ENCODE results near the gene TGIF1.

Gene TGIF1

GRCh38 chr18:3420919-3421279 is 29.1 kb upstream of the TGIF1 start:
- Mint-ChIP-seq H3K27me3 (no peaks in the 10 kb centered on the region), H3K4me1 (no peaks in the 10 kb centered on the region), H3K4me3 (no peak overlapping the region), H3K36me3 (ENCODE audit: low read depth) (no peaks in the 10 kb centered on the region), H3K27ac (no peak overlapping the region), H3K9me3 (peaks cover 13% of the 10 kb centered on the region)
- DNase-seq (no peak), ATAC-seq (no peak)

GRCh38 chr18:3422905-3423304 is 27.1 kb upstream of the TGIF1 start:
- H3K4me1 Mint-ChIP-seq = no peaks in the 10 kb centered on the region
- ATAC-seq (no peak), DNase-seq (no peak)
- peaks cover 13% of the 10 kb centered on the region for H3K9me3 Mint-ChIP-seq
- no peaks in the 10 kb centered on the region for H3K36me3 Mint-ChIP-seq (ENCODE audit: low read depth)
- H3K4me3 Mint-ChIP-seq = no peak overlapping the region
- H3K27ac Mint-ChIP-seq = no peak overlapping the region
- H3K27me3 Mint-ChIP-seq = no peaks in the 10 kb centered on the region

DNA sequence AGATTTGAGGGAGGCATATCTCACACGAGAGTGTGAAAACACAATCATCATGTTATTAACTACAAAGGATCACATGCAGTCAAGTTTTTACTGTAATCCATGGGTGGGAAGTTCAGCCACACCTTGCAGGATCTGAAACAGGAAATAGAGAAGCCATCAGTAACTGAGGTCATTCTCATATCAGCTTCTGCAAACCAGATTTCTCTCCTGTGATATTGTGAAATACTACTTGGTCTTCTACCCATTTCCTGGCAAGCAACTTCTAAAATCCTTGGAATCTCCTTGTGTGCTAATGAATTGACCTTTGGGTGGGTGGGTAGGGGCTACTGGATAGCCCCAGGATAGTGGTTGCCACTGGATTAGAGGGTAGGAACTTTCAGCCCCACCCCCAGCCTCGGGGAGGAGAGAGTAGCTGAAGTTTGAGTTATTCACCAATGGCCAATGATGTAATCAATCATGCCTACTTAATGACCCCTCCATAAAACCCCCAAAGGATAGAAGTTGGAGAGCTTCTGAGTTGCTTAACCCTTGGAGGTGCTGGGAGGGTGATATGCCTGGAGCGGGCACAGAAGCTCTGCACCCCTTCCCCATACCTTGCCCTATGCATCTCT is 25.6 kb upstream of the TGIF1 start:
- Mint-ChIP-seq H3K4me3 (no peak overlapping the region), H3K27ac (no peak overlapping the region), H3K27me3 (no peaks in the 10 kb centered on the region), H3K4me1 (no peaks in the 10 kb centered on the region), H3K9me3 (peaks cover 9% of the 10 kb centered on the region), H3K36me3 (ENCODE audit: low read depth) (no peaks in the 10 kb centered on the region)
- DNase-seq = no peak
- no peak for ATAC-seq

DNA sequence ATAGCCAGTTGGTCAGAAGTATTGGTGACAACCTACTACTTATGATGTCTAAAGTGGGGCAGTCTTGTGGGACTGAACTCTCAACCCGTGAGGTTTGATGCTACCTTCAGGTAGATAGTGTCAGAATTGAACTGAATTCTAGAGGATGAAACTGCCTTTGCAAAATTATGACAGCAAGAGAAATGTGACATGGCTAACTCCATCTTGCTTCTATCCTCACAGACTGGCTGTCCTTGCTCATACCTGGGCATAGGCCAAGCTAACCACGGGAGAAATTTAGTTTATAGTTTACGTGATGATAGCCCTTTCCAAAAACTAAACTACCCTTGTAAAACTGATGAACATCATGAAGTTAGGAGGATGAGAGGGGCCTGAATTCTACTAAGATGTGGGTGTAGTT is 24.9 kb upstream of the TGIF1 start:
- Mint-ChIP-seq H3K4me1 (no peaks in the 10 kb centered on the region), H3K9me3 (peaks cover 6% of the 10 kb centered on the region), H3K36me3 (ENCODE audit: low read depth) (no peaks in the 10 kb centered on the region), H3K27me3 (peaks cover 2% of the 10 kb centered on the region), H3K4me3 (no peak overlapping the region), H3K27ac (no peak overlapping the region)
- no peak for ATAC-seq
- DNase-seq = no peak

GRCh38 chr18:3425446-3425845 is 24.5 kb upstream of the TGIF1 start:
- DNase-seq = no peak
- H3K27me3 Mint-ChIP-seq = peaks cover 2% of the 10 kb centered on the region
- H3K4me1 Mint-ChIP-seq = no peaks in the 10 kb centered on the region
- peaks cover 3% of the 10 kb centered on the region for H3K9me3 Mint-ChIP-seq
- no peak for ATAC-seq
- H3K4me3 Mint-ChIP-seq = no peak overlapping the region
- no peak overlapping the region for H3K27ac Mint-ChIP-seq
- H3K36me3 Mint-ChIP-seq (ENCODE audit: low read depth) = no peaks in the 10 kb centered on the region

GRCh38 chr18:3426074-3426473 is 23.9 kb upstream of the TGIF1 start:
- Mint-ChIP-seq H3K27me3 (peaks cover 2% of the 10 kb centered on the region), H3K36me3 (ENCODE audit: low read depth) (no peaks in the 10 kb centered on the region), H3K27ac (no peak overlapping the region), H3K9me3 (no peaks in the 10 kb centered on the region), H3K4me3 (no peak overlapping the region), H3K4me1 (no peaks in the 10 kb centered on the region)
- no peak for DNase-seq
- ATAC-seq = no peak

- H3K4me3 Mint-ChIP-seq = no peak overlapping the region
- no peaks in the 10 kb centered on the region for H3K9me3 Mint-ChIP-seq
- H3K4me1 Mint-ChIP-seq = no peaks in the 10 kb centered on the region
- DNase-seq (no peak), ATAC-seq (no peak)
- H3K27ac Mint-ChIP-seq = no peak overlapping the region
- H3K36me3 Mint-ChIP-seq (ENCODE audit: low read depth) = no peaks in the 10 kb centered on the region
- peaks cover 2% of the 10 kb centered on the region for H3K27me3 Mint-ChIP-seq
Observed at GRCh38 chr18:3427944-3428343, 22.0 kb upstream of the TGIF1 start.

DNA sequence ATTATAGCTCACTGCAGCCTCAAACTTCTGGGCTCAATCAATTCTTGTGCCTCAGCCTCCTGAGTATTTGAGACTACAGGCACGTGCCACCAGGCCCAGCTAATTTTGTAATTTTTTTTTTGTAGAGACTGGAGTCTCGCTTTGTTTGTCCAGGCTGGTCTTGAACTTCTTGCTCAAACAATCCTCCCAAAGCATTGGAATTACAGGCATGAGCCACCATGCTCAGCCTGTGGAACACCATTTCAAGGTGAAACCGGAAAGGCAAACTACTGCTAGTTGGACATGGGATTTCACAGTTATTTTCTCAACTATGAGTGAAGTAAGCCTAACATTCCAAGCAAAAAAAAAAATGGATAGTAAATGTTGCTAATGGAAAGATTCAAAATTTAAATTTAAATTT is 20.9 kb upstream of the TGIF1 start:
- DNase-seq (no peak), ATAC-seq (no peak)
- no peaks in the 10 kb centered on the region for H3K9me3 Mint-ChIP-seq
- no peak overlapping the region for H3K27ac Mint-ChIP-seq
- no peak overlapping the region for H3K4me3 Mint-ChIP-seq
- H3K4me1 Mint-ChIP-seq = no peaks in the 10 kb centered on the region
- no peaks in the 10 kb centered on the region for H3K36me3 Mint-ChIP-seq (ENCODE audit: low read depth)
- peaks cover 2% of the 10 kb centered on the region for H3K27me3 Mint-ChIP-seq

DNA sequence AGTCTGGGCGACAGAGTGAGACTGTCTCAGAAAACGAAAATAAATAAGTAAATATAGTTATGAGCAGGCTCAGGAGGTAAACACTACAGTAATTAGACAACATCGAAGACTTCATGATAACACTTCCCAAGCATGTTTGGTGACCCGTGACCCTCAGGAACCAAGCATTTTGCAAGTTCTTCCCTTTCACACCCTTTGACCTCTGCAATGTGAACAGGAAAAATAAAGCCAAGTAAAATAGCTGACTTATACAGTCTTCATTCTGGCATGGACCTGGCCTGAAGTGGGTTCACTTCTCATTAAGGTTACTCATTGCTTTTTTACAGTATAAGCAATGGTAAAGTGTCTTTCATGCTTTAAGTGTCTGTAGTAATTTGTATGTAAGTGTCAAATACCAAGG is 15.3 kb upstream of the TGIF1 start:
- no peaks in the 10 kb centered on the region for H3K27me3 Mint-ChIP-seq
- ATAC-seq (no peak), DNase-seq (no peak)
- no peaks in the 10 kb centered on the region for H3K36me3 Mint-ChIP-seq (ENCODE audit: low read depth)
- H3K4me1 Mint-ChIP-seq = no peaks in the 10 kb centered on the region
- H3K9me3 Mint-ChIP-seq = no peaks in the 10 kb centered on the region
- no peak overlapping the region for H3K4me3 Mint-ChIP-seq
- H3K27ac Mint-ChIP-seq = no peak overlapping the region

DNA sequence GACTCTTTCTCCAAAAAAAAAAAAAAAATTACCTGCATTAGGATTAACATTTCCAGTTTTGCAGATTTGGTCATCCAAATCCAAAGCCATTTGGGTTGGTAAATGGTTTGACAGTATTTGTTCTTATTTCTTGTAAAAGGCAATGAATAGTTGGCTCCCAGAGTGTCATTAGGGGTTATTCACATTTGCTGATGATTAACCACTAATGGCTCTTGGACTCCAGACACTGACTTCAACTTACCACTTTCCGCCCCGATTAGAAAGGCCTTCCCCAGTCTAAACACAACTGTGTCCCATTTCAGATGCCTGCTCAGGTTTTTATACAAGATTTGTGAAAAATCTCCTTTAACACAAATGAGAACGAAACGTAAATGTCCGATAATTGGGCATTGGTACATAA is 9.6 kb upstream of the TGIF1 start:
- Mint-ChIP-seq H3K9me3 (no peaks in the 10 kb centered on the region), H3K36me3 (ENCODE audit: low read depth) (no peaks in the 10 kb centered on the region), H3K27ac (no peak overlapping the region), H3K27me3 (no peaks in the 10 kb centered on the region), H3K4me1 (peaks cover 9% of the 10 kb centered on the region), H3K4me3 (no peak overlapping the region)
- ATAC-seq (no peak), DNase-seq (no peak)

DNA sequence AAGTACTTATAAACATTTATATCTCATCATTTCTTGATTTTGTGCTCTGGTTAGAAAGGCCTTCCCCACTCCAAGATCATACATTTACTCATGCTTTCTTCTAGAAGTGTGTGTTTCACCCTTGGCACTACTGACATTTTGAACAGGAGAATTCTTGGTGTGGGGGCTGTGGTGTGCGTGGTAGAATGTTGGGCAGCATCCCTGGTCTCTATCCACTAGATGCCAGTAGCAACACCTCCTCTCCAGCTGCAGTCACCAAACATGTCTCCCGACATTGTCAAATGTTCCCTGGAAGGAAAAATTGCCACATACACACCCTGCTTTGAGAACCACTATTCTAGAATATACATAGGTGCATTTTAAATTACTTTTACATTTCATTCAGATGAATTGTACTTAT is 8.7 kb upstream of the TGIF1 start:
- peaks cover 14% of the 10 kb centered on the region for H3K4me1 Mint-ChIP-seq
- no peaks in the 10 kb centered on the region for H3K9me3 Mint-ChIP-seq
- peak overlapping the region; percentile 50 for H3K27ac Mint-ChIP-seq
- peak; percentile 26 for DNase-seq
- no peaks in the 10 kb centered on the region for H3K27me3 Mint-ChIP-seq
- H3K4me3 Mint-ChIP-seq = no peak overlapping the region
- ATAC-seq = peak; percentile 72
- no peaks in the 10 kb centered on the region for H3K36me3 Mint-ChIP-seq (ENCODE audit: low read depth)

DNA sequence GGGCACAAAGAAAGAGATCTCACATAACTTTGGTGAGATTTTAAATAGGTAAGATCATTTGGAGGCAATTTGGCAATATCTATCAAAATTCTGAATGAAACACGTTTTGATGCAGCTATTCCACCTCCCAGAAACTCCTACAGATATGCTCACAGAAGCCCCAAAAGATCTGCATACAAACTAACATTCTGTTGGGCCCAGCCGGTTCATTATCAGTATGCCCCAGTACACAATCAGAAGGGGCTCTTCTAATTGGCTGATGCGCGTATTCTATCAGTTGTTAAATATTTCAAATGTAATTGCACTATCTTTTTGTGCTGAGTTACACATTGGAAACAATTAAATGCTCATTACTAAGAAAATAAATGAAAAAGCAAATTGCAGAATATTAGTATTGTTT is 7.1 kb upstream of the TGIF1 start:
- no peak overlapping the region for H3K27ac Mint-ChIP-seq
- no peak for DNase-seq
- no peak overlapping the region for H3K4me3 Mint-ChIP-seq
- no peaks in the 10 kb centered on the region for H3K36me3 Mint-ChIP-seq (ENCODE audit: low read depth)
- H3K9me3 Mint-ChIP-seq = no peaks in the 10 kb centered on the region
- H3K27me3 Mint-ChIP-seq = no peaks in the 10 kb centered on the region
- peaks cover 30% of the 10 kb centered on the region for H3K4me1 Mint-ChIP-seq
- ATAC-seq = no peak

- Mint-ChIP-seq H3K27me3 (no peaks in the 10 kb centered on the region), H3K4me3 (no peak overlapping the region), H3K9me3 (no peaks in the 10 kb centered on the region), H3K27ac (no peak overlapping the region), H3K36me3 (ENCODE audit: low read depth) (no peaks in the 10 kb centered on the region), H3K4me1 (peaks cover 34% of the 10 kb centered on the region)
- ATAC-seq = no peak
- DNase-seq = no peak
Observed at GRCh38 chr18:3444296-3444695, 5.7 kb upstream of the TGIF1 start.

GRCh38 chr18:3444954-3445353 is 5.0 kb upstream of the TGIF1 start:
- no peak overlapping the region for H3K4me3 Mint-ChIP-seq
- H3K9me3 Mint-ChIP-seq = no peaks in the 10 kb centered on the region
- no peak for ATAC-seq
- H3K27me3 Mint-ChIP-seq = no peaks in the 10 kb centered on the region
- no peak overlapping the region for H3K27ac Mint-ChIP-seq
- DNase-seq = no peak
- peaks cover 2% of the 10 kb centered on the region for H3K36me3 Mint-ChIP-seq (ENCODE audit: low read depth)
- peaks cover 36% of the 10 kb centered on the region for H3K4me1 Mint-ChIP-seq

DNA sequence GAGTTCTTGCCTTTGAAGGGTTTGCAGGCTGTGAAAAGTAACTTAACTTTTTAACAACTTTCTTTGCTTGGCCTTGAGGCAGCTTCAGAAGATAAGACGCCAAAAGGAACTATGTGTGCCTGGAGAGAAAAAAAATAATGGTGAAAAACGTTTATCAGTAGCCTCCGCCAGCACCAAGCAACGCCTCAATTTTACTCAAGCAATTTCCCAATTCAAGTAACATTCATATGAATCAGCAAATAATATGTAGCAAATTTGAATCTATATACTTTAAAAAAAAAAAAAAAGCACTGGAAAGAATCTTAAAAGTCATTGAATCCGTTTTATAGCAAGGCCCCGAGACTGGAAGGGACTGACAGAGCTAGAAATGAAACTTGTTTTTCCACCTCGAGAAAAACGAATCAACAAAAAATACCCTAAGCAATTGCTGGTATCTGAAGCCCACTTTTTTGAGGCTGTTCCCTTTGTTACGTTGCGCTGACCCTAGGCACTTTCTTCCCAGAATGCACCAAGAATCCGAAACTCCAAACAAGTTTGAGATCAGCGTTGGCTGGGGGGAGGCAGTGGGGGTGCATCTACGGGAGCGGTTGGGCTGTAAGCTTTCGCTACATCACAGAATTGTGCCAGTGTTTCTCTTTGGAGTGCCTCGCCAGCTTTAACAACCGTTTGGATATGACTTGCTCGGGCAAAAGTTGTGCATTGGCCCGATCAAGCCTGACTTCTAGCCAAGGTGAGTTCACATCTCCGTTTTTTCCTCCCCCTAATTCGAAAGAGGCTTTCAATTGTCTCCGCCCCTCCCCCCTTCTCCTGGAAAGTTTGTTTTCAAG is 2.7 kb upstream of the TGIF1 start:
- DNase-seq (no peak), ATAC-seq (no peak)
- Mint-ChIP-seq H3K4me3 (peak overlapping the region; percentile 94), H3K9me3 (no peaks in the 10 kb centered on the region), H3K27me3 (no peaks in the 10 kb centered on the region), H3K27ac (peak overlapping the region; percentile 98), H3K36me3 (ENCODE audit: low read depth) (peaks cover 12% of the 10 kb centered on the region), H3K4me1 (peaks cover 38% of the 10 kb centered on the region)
